ENCODE measurements around the gene DDX52. TPM values are rescaled to one million over a fixed set of nuclear protein-coding genes. Genes with fewer than 3 reads are reported as not detected.
"Not testable (repeated sequence)": the region's sequence is repeated elsewhere in the genome, so short reads cannot be mapped to it uniquely, and the experiment has no call there.

Gene DDX52
- total RNA-seq, 1 donor from 2014 or later: 14.6 TPM

GRCh38 chr17:37659925-37660324 is 16.7 kb upstream of the DDX52 start:
- intact Hi-C loops (cut with micrococcal nuclease): no loop called here
- no peak for ATAC-seq
- DNase-seq: no peak

DNA sequence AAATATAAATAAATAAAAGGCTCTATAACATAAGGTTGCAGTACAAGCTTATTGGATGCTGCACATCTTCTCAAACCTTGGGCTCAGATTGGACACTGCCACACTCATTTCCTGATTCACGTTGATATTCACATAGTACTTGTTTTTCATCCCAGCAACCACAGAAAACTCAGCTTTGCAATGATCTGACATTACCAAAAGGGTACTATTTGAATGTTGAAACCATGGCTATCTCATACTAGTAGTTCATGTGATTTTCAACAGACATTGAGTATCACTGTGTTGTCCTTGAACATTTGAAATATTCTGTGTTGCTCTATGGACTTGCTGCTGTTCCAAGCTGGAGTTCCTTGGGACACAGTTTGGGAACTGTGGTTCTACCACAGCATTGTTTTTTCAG is 14.0 kb upstream of the DDX52 start:
- intact Hi-C loops (cut with micrococcal nuclease): no loop called here
- no peak for ATAC-seq
- no peak for DNase-seq

DNA sequence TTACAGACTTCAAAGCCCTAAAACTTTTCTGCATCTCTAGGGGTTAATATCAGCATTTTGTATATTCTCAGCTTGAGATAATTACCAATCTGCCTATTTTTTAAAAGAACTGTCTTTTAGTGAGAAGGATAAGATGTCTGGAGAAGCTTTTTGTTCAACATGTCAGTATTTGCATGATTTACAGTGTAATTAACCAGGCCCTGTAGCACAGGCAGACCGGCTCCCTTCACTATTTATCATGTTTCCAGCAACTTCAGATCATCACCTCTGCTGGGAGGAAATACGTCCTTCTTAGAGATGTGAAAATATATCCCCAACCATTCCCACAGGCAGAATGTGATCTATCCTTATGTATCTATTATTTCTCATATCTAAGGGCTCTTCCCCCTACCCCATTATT is 8.6 kb upstream of the DDX52 start:
- no peak for DNase-seq
- intact Hi-C loops (cut with micrococcal nuclease): no loop called here
- ATAC-seq: no peak

GRCh38 chr17:37650419-37651003 is 7.3 kb upstream of the DDX52 start:
- ATAC-seq: peak; percentile 43
- DNase-seq: no peak
- intact Hi-C loops (cut with micrococcal nuclease): no loop called here

- ATAC-seq (no peak), DNase-seq (no peak)
- intact Hi-C loops (cut with micrococcal nuclease): no loop called here
Observed at GRCh38 chr17:37648555-37648954, 5.3 kb upstream of the DDX52 start.

GRCh38 chr17:37647856-37648255 is 4.6 kb upstream of the DDX52 start:
- DNase-seq (no peak), ATAC-seq (no peak)
- intact Hi-C loops (cut with micrococcal nuclease): no loop called here

DNA sequence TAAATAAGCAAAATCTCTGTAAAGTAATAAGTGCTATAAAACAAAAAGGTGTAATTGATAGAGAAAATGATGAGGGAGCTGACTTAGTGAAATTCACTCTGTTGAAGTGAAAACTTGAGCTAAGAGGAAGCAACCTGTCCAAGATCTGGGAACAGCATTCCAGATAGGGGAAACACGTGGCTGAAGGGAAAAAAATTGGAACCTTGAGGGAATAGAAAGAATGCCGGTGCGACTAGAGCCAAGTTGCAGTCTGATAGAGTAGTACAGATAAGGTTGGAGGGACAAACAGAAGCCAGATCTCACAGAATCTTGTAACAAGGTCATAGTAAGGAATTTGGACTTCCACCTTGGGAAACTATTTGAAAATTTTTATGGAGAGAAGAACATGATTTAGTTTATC is 623 bp upstream of the DDX52 start:
- ATAC-seq (no peak), DNase-seq (no peak)
- intact Hi-C loops (cut with micrococcal nuclease): no loop called here

DNA sequence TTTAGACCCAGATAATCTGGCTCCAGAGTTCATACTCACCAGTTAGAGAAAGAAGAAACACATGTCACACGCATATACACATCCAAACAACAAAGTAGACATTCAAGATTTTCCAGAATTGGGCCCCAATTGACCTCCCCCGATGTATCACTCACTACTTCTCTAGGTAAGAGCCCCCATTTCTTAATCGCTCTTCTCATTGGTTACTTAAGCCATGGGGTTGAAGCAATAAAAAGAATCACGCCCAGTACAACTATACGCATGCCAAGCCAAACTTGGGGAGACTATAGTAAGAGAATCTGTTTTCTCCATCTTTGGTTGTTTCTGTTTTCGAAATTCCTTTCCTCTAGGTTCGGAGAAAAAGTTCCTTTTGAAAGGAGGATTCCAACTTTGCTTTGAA is 565 bp downstream of the DDX52 start:
- ATAC-seq (peak; percentile 39), DNase-seq (no peak)
- intact Hi-C loops (cut with micrococcal nuclease): no loop called here

DNA sequence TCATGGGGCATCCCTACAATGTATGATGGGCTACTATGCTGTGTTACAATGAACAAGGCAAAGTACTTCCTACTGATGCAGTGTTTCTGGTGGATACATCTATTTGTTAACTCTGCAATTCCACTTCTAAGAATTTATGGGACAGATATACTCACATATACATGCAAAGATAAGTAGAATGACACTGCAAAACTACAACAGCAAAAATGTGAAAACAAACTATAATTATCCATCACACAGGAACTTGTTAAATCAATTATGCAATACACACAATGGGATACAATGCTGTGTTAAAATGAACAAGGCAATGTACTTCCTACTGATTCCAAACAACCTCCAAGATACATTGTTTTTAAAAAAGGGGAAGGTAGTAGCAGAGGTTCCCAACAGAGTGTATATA is 3.2 kb downstream of the DDX52 start:
- DNase-seq (no peak), ATAC-seq (no peak)
- intact Hi-C loops (cut with micrococcal nuclease): no loop called here

DNA sequence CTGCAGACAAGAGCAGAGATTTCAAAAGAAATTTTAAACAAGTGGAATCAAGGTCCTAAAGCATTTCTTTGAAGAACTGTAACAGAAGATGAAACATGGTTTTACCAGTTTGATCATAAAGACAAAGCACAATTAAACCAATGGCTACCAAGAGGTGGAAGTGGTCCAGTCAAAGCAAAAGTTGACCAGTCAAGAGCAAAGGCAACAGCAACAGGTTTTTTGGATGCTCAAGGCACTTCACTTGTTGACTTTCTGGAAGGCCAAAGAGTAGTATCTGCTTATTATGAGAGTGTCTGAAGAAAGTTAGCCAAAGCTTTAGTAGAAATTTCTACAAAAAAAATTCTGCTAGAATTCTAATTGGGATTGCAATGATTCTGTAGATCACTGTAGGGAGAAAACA is 5.3 kb downstream of the DDX52 start:
- no peak for DNase-seq
- no peak for ATAC-seq
- intact Hi-C loops (cut with micrococcal nuclease): no loop called here

- ATAC-seq; DNase-seq; intact Hi-C loops (cut with micrococcal nuclease): not testable (repeated sequence)
Observed at GRCh38 chr17:37616430-37616829, 26.8 kb downstream of the DDX52 start.

GRCh38 chr17:37614823-37615222 is 28.4 kb downstream of the DDX52 start:
- ATAC-seq (no peak), DNase-seq (no peak)
- intact Hi-C loops (cut with micrococcal nuclease): no loop called here

DNA sequence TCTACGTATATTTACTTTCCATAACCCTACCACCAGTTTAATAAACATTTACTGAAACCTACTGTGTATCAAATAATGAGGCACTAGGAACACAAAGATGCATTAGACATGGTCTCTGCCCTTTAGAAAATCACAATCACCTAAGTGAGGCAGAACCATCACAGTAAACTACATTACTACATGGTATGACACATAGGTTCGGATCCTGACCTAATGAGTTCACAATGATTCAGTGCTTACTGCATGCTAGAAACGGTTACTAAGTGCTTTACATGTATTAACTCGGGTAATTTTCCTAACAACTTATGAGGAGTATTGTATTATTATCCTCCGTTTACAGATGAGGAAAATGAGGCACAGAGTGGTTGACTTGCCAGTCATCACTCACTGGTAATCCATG is 28.9 kb downstream of the DDX52 start:
- no peak for ATAC-seq
- DNase-seq: no peak
- intact Hi-C loops (cut with micrococcal nuclease): no loop called here

DNA sequence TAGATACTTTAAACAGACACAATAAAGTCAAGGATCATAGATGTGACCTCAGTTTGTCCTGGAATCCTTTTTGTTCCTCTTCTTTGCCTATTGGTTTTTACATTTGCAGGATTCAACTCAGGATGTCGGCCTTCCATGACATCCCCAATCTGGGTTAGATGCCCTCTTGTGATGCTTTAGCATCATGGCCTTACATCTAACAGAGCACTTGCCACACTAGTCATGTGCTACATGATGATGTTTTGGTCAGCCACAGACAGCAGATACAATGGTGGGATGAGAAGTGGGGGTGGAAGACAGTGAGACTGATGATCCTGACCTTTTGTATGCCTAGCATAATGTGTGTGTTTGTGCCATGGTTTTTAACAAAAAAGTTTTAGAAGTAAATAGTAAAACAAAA is 32.3 kb downstream of the DDX52 start:
- intact Hi-C loops (cut with micrococcal nuclease): no loop called here
- ATAC-seq: no peak

GRCh38 chr17:37610041-37610420 is 33.2 kb downstream of the DDX52 start:
- intact Hi-C loops (cut with micrococcal nuclease); DNase-seq; ATAC-seq: not testable (repeated sequence)

More for the DNA sequence above, 32.3 kb downstream of the DDX52 start:
- no peak for DNase-seq

DNA sequence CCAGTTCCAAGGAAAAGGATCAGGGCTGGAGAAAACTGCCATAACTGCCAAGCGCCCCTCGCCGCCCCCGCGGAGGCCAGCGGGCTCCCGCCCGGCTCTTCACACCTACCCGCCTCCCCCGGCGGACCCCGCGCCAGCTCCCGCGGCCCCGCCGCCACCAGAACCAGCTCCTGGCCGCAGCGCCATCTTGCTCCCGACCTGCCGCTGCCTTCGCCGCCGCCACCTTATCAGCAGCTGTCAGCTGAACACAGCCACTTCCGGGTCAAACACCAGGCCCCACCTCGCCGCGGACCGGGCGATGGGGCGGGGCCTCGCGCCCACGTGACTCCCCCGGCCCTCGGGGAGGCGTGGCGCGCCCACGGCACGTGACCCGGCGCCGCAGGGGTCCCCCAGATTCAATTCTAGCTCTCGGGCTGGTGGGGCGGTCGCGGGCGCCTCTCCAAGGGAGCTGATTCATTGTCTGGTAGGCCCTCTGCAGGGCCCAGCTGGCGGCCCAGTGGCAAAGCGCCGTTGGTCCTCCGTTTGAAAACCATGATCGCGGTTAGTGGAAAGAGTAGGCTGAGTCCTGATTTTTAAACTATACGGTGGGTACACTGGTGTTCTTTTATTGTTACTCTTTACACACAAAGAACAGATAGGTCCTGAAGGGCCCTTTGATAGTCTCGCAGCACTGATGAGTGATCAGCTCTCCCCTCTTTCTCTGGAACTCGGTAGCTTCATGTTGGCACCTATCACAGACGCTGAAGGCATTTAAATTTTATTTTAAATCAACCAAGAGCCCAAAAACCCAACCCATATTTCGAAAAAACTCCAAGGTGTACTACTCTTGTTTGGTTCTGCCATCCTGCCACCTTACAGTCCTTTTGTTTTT is 33.8 kb downstream of the DDX52 start, which contains the start of gene SYNRG:
Gene SYNRG (minus strand): TSS at position 249 of the 871 bp plus-strand sequence. CDS start 63 bp downstream, at position 186.
- peak; percentile 100 for ATAC-seq
- peak; percentile 97 for DNase-seq
- intact Hi-C loops (cut with micrococcal nuclease): no loop called here

DNA sequence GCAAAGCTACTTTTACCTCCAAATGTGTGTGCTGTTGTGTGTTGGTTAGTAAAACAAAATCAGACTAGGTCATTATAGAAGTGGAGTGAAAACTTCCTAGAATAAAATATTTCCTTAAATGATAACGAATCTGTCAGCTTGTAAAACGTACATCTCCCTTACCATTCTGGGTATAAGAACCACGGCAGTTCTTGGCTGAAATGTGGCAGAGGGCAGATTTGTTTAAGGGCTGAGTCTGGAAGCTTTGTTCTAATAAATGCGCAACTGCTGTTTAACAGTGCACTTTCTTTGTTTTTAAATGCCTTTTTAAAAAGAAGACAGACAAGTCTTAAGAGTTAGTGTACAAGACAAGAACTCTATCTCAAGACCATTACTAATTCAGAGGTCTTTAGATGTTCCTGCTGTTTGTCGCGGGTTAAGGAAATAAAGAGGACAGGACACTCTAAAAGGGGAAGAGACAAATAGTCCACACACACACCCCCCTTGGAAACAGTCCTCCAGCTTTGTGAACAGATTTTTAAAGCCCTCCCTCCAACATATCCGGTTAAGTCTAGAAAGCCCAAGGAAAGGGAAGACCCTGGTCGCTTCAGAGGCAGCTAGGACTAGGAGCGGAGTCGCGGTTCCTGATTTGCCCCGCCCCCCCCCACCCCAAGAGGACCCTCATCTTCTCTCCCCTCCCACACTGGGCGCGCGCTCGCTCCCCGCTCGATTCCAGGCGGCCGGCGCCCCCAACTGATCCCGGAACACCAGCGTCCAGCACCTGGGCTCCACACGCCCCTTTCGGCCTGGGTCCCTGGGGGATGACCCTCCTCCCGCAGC is 34.7 kb downstream of the DDX52 start:
- intact Hi-C loops (cut with micrococcal nuclease): no loop called here
- ATAC-seq (peak; percentile 47), DNase-seq (no peak)

- intact Hi-C loops (cut with micrococcal nuclease): no loop called here
- DNase-seq (no peak), ATAC-seq (no peak)
Observed at GRCh38 chr17:37607637-37608331, 35.5 kb downstream of the DDX52 start.

DNA sequence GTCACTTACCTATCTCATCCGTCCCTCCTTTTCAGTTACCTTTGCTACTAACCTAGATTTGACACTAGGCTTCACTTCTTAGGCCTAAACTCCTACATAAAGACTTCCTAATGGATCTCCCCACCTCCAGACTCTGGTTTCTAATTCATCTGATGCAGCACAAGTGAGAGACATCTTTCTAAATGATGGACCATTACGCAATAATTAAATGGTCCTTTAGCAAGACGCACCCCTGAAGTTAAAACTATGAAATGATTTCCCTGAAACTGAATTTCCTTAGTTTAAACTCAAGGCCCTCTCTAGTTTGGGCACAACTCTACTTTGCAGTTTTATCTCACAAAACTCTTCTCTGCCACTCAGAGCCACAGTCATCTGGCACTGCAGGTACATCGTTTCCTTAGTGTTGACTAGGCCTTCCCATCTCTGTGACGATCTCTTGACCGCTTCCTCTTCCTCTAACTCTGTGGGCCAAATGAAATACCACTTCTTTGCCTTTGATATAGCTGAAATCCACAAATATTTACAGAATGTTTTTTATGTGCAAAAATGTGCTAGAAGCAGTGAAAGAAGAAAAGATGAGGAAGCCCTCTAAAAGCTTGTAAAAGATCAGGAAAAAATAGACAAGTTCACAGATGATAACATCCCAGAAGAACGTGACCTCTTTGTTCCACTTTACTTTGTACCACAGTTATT is 37.3 kb downstream of the DDX52 start:
- intact Hi-C loops (cut with micrococcal nuclease): no loop called here
- ATAC-seq: no peak
- DNase-seq: no peak

Data from left ventricle myocardium superior (tissue), 1 donor.